Activated CD8-positive, alpha-beta memory T cell treated with anti-CD3 and anti-CD28 coated beads, Interleukin-2, amount 50 U/mL, for 1 hour (primary cell): ENCODE results near the gene RTN4R.

Source experiments
- DNase-seq: peaks from one replicate; pipeline ENCODE4 v3.0.0-alpha.2; 2020; ENCODE audit errors: extremely low read depth

The RTN4R gene

DNA sequence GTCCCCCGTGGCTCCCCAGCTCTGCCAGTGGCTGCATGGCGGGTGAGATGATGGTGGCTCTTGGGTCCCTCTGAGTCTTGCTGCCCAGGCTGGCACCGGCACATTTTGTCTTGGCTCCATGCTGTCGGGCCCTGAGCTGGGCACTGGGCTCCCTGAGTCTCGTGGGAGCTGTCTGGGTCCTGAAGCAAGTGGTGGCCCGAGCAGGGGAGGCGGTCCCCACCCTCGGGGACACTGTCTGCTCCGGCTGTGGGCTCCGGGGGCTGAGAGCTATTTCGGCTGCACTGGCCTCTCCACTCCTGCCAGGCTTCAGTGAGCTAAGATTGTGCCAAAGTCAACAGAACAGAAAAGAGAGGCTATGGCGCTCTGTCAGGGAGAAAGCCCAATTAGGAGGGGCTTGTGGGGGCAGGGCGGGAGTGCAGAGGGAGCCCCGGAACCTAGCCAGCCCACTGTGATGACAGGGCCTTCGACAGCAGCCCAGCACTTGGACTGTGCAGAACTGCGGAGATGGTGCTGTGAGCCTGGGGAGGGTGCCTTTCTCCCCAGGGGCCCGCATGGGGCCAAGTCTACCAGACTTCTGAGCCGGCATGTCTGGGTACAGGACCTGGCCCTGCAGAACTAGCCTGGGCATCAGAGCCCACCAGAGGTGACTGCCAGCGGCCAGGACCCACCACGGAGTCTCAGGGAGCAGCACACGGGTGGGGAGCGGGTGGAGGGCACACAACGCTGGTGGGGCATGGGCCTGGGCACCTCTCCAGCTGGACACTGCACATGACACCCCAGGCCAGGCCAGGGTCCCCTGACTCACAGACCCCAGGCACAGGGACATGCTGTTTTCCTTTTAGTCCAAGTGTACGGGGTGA lies 38.0 kb downstream of the RTN4R start:
- DNase-seq: no peak

DNA sequence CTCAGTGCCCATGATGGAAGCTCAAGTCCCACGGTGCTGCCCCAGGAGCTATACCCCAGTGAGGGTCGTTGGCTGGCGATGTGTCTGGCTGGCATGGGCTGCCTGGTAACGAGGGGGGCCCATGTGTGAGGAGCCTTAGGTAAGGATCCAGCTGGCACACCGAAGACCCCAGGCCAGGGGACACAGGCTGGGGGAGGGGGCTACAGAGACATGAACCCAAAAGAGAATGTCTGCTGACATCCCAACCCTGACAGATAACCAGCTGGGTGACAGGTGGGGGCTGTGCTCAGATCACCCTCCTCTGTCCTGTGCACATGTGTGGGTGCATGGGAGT lies 39.2 kb downstream of the RTN4R start:
- no peak for DNase-seq

DNA sequence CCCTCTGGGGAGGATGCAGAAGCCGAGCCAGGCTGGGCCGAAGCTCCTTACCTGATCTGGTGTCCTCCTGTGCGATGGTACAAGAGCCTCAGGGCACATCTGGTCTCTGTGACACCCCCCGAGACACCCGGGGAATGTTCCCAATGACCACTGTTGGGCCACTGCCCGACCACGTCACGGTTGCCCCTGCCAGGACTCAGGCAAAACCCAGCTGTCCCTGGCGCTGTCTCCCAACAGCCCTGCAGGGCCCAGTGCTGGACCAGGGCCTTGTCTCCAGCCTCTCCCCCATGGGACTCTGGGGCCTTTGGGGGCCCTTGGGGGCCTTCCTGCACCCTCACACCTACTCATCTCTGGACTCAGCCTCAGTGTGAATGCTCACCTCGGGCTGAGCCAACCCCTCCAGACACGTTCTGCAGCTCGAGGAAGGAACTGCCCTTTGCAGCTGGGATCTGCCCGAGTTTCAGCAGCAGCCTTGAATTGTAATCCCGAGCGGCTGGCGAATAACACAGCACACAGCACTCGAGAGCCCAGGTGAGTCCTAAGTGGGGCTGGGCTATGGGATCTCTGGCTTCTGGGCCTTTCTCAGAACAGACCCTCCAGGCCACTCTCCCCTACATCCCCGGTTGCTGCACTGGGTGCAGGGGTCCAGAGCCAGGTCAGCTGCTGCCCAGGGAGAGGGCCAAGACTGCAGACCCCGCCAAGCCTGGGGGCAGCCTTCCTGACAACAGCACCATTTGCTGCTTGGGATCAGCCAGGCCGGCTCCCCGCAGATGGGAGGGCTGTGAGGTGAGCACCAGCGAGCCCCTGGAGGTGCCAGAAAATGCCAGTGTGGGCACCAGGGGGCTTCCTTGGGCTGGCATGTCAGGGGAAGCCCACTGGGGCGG lies 39.8 kb downstream of the RTN4R start:
- DNase-seq: no peak

DNA sequence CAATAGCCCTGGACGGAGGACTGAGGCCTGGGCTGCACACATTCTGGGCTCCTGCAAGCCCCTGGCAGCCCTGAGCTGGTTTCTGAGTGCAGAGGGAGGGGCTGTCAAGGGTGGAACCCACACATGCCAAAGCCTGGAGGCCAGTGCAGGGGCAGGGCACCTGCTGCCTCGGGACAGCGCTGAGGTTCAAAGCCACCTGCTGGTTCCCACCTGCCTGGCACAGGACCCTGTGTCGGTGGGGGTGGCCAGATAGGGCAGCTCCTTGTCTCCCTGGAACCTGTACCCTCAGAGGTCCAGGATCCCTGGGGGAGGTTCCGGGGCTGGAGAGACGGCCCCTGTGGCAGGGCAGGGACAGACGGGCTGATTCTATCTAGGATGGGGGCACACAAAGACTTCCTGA lies 40.8 kb downstream of the RTN4R start:
- no peak for DNase-seq

GRCh38 chr22:20226760-20227350 lies 41.3 kb downstream of the RTN4R start:
- DNase-seq: no peak

- DNase-seq: no peak
Observed at GRCh38 chr22:20226077-20226716, 41.9 kb downstream of the RTN4R start.

DNA sequence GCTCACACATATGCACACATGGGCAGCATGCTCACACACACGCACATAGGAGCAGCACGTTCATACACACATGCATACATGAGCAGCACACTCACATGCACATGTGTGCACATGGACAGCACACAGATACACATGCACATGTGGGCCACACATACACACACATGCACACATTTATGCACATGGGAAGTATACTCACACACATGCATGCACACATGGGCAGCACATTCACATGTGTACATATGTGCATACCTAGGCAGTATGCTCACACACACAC lies 42.5 kb downstream of the RTN4R start:
- no peak for DNase-seq

DNA sequence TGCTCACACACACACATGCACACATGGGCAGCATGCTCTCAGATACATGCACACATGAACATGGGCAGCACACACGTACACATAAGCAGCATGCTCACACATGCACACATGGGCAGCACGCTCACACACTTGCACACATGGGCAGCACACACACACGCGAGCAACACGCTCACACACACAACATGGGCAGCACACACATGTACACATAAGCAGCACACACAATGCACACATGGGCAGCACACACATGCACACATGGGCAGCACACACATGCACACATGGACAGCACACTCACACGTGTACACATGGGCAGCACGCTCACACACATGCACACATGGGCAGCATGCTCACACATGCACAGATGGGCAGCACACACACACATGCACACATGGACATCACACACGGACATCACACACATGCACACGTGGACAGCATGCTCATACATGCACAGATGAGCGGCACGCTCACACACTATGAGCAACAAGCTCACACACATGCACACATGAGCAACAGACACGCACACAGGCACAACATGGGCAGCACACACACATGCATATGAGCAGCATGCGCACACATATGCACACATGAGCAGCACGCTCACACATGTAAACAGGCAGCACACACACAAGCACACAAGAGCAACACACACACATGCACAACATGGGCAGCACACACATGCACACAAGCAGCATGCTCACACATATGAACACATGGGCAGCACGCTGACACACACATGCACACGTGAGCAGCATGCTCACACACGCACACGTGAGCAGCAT lies 43.0 kb downstream of the RTN4R start:
- no peak for DNase-seq

DNA sequence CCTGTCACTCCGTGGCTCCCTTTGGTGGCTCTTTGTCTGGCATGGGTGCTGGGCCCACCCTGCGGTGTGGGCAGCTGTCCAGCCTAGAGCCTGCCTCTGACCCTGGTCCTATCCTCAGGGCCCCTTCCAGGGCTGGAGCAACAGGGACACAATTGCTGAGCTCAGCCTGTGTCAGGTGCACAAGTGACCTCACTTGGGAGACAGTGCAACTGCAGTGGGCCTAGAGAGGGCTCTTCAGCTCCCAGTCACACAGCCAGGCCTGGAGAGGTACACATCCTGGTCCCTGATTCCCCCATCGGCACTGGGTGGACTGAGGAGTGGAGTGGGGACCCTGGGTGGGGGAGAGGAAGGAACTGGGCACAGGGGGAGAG lies 43.9 kb downstream of the RTN4R start:
- no peak for DNase-seq

DNA sequence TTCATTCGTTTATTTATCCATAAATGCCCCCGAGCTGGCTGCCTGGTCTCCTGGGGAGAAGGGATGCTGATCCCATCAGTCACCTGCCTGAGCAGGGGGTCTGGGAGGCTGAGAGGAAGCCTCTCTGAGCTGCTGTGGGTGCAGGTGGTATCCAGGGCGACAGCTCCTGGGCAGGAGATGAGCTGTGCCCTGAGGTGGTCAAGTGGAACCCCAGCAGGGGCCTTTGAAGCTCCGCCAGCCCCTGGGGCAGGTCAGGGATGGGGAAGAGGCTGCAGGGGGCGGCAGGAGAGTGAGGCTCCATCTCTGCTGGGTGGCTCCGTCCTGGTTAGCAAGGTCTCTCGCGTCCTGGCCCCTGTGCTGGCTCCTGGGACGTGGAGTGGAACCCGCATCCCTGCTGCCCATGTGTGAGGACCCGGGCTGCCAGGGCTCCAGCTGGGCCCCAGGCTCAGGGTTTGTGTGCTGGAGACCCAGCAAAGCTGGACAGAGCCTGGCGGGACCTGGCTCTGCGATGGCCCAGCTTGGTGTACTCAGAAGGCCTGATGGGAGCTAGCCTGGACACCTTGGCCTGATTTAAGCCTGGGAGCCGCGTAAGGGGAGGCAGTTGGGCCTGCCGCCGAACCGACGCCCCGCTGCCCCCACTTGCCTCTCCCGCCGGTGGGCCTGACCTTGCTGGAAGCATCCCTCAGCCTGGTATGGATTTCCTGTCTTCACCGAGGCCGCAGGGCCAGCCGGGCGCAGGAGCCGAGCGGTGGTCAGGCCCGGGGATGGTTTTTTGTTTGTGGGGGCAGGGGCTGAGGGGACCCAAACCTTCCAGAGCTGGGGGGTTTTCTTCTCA lies 44.5 kb downstream of the RTN4R start:
- DNase-seq: no peak

DNA sequence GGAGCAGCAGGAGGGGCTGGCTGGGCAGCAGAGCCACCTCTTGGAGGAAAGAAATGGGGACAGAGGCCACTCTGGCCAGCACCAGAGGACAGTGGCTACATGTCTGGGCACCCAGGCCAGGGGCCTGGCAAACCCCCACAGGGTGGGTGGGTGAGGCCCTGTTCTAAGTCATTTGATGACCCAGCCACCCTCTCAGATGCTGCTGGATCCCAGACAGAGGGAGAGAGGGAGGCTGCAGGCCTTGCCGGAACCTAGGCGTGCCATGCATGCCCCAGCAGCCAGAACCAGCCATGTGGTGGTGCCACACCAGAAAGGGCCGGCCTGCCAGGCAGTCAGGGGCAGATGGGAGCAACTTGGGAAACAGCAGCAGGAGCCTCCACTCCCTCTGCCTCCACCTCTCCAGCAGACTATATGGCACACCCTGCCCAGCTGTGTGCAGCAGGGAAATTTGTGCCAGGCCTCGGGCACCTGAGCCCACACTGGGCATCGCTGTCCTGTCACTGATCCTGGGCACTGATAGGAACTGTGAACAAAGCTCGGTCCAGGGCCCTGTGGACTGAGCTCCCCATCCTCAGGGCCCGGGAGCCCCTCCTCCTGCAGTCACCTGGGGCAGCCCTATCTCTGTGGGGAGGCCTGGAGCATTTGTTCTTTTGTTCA lies 45.2 kb downstream of the RTN4R start:
- no peak for DNase-seq

DNA sequence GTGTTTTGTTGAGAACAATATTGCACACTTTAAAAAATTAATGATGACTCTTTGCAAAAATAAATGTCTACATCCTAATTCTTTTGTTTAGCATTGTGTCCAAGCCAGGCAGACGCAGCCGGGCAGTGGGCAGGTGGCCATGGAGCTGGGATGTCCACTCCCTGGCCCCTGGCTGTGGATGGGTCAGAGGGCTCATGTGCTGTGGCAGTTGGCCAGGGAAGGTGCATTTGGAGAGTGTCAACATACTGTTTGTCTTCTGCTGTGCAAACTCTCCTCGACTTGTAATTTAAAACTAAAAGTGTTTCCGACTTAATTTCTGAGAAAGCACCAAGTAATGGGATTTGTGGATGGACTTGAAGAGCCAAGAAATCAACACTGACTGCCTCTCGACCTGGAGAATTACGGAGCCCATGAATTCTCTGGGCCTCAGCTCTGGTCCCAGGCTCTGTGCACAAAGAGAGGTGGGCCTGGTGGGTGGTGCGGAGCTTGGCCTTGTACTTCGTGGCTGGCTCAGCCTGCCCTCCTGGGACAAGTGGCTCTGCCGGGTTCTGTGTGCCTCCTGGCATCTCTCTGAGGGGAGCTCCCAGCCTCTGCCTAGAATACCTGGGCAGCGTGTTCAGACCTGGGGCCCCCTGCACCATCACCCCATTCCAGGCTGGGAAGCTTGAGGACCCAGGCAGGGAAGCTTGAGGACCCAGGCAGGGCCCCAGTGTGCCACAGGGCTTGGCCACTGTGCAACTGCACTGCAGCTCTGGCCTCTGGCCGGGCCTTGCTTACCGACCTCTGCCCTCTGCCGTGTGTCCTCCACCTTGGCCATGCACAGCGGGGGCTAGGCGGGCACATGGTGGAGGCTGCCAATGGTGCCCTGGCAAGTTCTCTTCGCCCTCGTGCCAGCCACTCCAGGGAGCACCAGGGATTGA lies 46.4 kb downstream of the RTN4R start:
- no peak for DNase-seq

- no peak for DNase-seq
Observed at GRCh38 chr22:20220629-20221026, 47.5 kb downstream of the RTN4R start.

DNA sequence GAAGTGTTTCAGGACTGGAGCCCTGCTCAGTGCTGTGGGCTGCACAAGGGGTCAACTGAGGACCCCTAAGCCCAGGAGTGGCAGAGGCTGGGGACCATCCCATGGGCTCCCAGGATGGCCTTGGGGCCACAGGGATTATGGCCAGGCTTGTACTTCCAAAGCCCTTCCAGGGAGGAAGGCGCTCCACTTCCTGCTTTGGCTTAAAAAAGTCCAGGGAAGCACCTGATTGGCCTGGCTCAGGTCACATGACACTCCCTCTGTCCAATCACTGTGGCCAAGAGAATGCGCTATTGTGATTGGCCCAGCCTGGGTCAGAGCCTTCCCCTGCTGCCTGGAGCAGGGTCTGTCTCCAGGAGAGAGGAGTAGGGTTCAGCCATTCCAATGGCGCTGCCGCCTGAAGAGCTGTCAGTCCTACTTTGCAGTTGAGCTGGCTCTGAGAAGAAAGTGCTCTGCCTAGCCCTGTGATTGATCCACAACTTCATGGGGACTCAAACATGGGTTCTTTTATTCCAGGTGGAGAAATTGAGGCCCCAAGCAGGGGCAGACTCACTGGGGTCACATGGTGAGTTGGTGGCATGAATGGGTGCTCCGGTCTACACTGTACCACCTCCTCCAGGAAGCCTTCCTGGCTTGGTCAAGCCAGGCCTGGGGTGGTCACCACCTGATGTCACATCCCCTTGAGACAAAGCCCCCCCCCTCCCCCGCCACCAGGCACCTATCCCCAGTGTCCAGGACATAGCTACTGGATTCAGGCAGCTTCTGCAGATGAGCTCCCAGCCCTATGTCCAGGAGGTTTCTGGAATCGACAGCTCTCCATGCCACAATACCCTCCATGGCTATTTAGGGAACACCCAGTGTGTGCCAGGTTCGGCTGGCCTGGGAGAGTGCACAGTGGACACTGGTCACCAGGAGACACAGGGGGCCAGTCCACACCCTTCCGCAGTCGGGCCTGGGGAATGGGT lies 48.2 kb downstream of the RTN4R start:
- DNase-seq: no peak

DNA sequence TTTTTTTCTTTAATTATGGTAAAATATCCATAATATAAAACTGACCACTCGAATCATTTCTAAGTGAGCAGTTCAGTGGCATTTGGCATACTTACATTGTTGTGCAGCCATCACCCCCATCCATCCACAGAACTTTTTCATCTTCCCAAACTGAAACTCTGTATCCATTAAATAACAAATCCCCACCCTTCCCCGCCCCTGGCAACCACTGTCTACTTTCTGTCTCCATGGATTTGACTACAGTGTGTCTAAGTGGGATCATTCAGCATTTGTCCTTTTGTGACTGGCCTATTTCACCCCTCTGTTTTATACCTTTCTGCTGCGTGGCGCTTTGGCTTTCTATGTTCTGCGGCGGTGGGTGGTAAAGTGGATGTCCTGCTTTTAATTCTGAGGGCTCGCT lies 49.1 kb downstream of the RTN4R start:
- no peak for DNase-seq

- DNase-seq: no peak
Observed at GRCh38 chr22:20218326-20218872, 49.7 kb downstream of the RTN4R start.

GRCh38 chr22:20217563-20217962 lies 50.6 kb downstream of the RTN4R start:
- DNase-seq: no peak
